Panc1 (cell line): ENCODE measurements around the gene TWIST2. TPM values are rescaled to one million over a fixed set of nuclear protein-coding genes. Genes with fewer than 3 reads are reported as not detected.

Experiments used
- ATAC-seq: fragments of 200-7000 bp; cut with Tn5 transposase; 2 replicates; pipeline ENCODE4 v1.9.1; 2020; ENCODE audit warnings: mild to moderate bottlenecking, moderate library complexity
- BruUV-seq: library from RNA; stranded (reverse); fragments of 400-500 nt; replicated peaks from 2 replicates; lab custom pipeline; 2021; lab: Mats Ljungman, UMichigan
- CTCF ChIA-PET: fragments of 300-600 bp; sonication (Branson Sonifier 250); formaldehyde crosslinking; loops from one replicate; lab custom pipeline; 2022; ENCODE audit warnings: antibody characterized with exemption; lab: Charles Lee
- POLR2A ChIA-PET: fragments of 300-600 bp; sonication (Branson Sonifier 250); formaldehyde crosslinking; loops from one replicate; lab custom pipeline; 2022; ENCODE audit warnings: antibody characterized with exemption; lab: Charles Lee
- DNase-seq: peaks from one replicate; pipeline ENCODE4 v3.0.0-alpha.2; 2010; ENCODE audit warnings: low read depth, low spot score
- H3K27ac ChIP-seq: 2 replicates; pipeline ENCODE4 v1.5.1; 2011; ENCODE audit warnings: mild to moderate bottlenecking, low read length, inconsistent platforms
- H3K27me3 ChIP-seq: fragments of 200-500 bp; sonication (Bioruptor generic); 2 replicates; pipeline ENCODE4 v1.6.0; 2014; ENCODE audit warnings: low read length, inconsistent platforms; ENCODE audit not compliant: control insufficient read depth, insufficient read depth
- H3K36me3 ChIP-seq: fragments of 200-500 bp; sonication (Bioruptor generic); 2 replicates; pipeline ENCODE4 v1.5.1; 2014; ENCODE audit warnings: inconsistent platforms, mild to moderate bottlenecking, low read length, moderate library complexity; ENCODE audit not compliant: control insufficient read depth, insufficient read depth
- H3K4me1 ChIP-seq: 2 replicates; pipeline ENCODE4 v1.5.1; 2011; ENCODE audit warnings: inconsistent platforms, mild to moderate bottlenecking, low read length, moderate library complexity; ENCODE audit not compliant: control insufficient read depth, insufficient read depth
- H3K4me3 ChIP-seq, 2 experiments: 2 replicates each; pipeline ENCODE4 v1.5.1; 2011 to 2012; ENCODE audit warnings: low read depth in 2 of 2, low read length in 2 of 2, mild to moderate bottlenecking in 2 of 2, inconsistent platforms in 1 of 2, moderate library complexity in 1 of 2
- H3K9me3 ChIP-seq: fragments of 200-500 bp; sonication (Bioruptor generic); 2 replicates; pipeline ENCODE4 v1.5.1; 2014; ENCODE audit warnings: low read depth, mild to moderate bottlenecking, inconsistent platforms, low read length, moderate library complexity; ENCODE audit not compliant: control insufficient read depth, insufficient read depth
- POLR2AphosphoS5 ChIP-seq: IDR thresholded peaks from 2 replicates; pipeline ENCODE4 v1.6.1; 2012; ENCODE audit warnings: mild to moderate bottlenecking, low read depth, low read length, moderate library complexity
- SIN3A ChIP-seq: IDR thresholded peaks from 2 replicates; pipeline ENCODE4 v1.6.1; 2012; ENCODE audit warnings: low read depth, mild to moderate bottlenecking, low read length, moderate library complexity, borderline replicate concordance; ENCODE audit not compliant: insufficient read depth
- TCF7L2 ChIP-seq: IDR thresholded peaks from 2 replicates; pipeline ENCODE4 v1.6.1; 2011; ENCODE audit warnings: mild to moderate bottlenecking, low read depth, low read length, inconsistent platforms
- in situ Hi-C: cut with HindIII; loops from 2 replicates; pipeline ENCODE4 v1.10.0; 2016; ENCODE audit warnings: low sequenced_read_pairs, low pct_unique_long_range_greater_than_20kb
- intact Hi-C: fragments of 100-400 bp; cut with micrococcal nuclease; formaldehyde crosslinking; loops from one replicate; pipeline ENCODE4 v1.10.0; 2022; ENCODE audit not compliant: unreplicated experiment
- total RNA-seq: library from RNA; stranded (reverse); gene quantifications from one replicate; pipeline ENCODE4 v1.2.1, GENCODE V29; 2021; ENCODE audit not compliant: unreplicated experiment
- TF ChIP-seq, protein P1 (sequence below), 2 experiments: IDR thresholded peaks; 2 replicates each; pipeline ENCODE4 v1.6.1; 2011 to 2012; ENCODE audit warnings: low read depth in 2 of 2, control low read depth in 1 of 2, low read length in 1 of 2, mild to moderate bottlenecking in 1 of 2, moderate library complexity in 1 of 2; ENCODE audit not compliant: insufficient read depth in 1 of 2
- TF ChIP-seq, protein P2 (sequence below): fragments of 450-650 bp; IDR thresholded peaks from 2 replicates; pipeline ENCODE4 v1.5.1; 2017; ENCODE audit warnings: mild to moderate bottlenecking

TWIST2 gene
- total RNA-seq, 1 experiment from 2014 or later: 4.2 TPM

DNA sequence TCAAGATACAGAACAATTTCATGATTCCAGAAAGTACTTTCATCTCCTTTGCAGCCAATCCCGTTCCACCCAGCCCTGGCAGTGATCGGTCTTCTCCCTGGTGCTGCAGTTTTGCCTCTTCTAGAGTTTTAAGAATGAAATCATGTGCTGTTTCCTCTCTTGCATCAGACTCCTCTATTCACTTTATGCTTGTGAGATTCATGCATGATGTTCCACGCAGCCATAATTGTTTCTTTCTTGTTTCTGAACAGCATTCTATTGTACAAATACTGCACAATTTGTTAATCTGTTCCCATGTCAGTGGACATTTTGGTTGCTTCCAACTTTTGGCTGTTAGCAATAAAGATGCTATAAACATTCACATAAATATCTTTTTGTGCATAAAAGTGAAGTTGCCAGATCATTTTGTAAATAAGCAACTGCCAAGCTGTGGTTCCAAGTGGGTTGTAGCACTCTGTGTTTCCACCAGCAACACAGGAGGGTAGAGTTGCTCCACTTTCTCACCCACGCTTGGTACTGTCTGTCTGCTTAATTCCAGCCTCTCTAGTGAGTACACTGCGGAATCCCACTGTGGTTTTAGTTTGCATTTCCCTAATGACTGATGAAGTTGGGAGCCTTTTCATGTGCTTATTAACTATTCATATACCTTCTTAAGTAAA is 104.5 kb downstream of the TWIST2 start:
- CTCF ChIA-PET: no interaction called here
- POLR2A ChIA-PET: no interaction called here
- no peak overlapping the region for H3K27ac ChIP-seq
- H3K27me3 ChIP-seq: no peaks in the 10 kb centered on the region; the same call in 1 of the 2 replicates
- H3K4me1 ChIP-seq: no peaks in the 10 kb centered on the region
- intact Hi-C loops: no loop called here
- no peaks in the 10 kb centered on the region for H3K9me3 ChIP-seq
- BruUV-seq: no TSS peak
- ATAC-seq (no peak), DNase-seq (no peak)
- TF ChIP-seq POLR2AphosphoS5 (no peak), SIN3A (no peak), TCF7L2 (no peak)
- TF ChIP-seq, protein P1, sequence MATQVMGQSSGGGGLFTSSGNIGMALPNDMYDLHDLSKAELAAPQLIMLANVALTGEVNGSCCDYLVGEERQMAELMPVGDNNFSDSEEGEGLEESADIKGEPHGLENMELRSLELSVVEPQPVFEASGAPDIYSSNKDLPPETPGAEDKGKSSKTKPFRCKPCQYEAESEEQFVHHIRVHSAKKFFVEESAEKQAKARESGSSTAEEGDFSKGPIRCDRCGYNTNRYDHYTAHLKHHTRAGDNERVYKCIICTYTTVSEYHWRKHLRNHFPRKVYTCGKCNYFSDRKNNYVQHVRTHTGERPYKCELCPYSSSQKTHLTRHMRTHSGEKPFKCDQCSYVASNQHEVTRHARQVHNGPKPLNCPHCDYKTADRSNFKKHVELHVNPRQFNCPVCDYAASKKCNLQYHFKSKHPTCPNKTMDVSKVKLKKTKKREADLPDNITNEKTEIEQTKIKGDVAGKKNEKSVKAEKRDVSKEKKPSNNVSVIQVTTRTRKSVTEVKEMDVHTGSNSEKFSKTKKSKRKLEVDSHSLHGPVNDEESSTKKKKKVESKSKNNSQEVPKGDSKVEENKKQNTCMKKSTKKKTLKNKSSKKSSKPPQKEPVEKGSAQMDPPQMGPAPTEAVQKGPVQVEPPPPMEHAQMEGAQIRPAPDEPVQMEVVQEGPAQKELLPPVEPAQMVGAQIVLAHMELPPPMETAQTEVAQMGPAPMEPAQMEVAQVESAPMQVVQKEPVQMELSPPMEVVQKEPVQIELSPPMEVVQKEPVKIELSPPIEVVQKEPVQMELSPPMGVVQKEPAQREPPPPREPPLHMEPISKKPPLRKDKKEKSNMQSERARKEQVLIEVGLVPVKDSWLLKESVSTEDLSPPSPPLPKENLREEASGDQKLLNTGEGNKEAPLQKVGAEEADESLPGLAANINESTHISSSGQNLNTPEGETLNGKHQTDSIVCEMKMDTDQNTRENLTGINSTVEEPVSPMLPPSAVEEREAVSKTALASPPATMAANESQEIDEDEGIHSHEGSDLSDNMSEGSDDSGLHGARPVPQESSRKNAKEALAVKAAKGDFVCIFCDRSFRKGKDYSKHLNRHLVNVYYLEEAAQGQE (IDR thresholded peaks at IDR 0.05; ENCODE audit: insufficient read depth in 1 of 2, low read depth in 2 of 2, low read length in 1 of 2): no peak
- TF ChIP-seq, protein P2, sequence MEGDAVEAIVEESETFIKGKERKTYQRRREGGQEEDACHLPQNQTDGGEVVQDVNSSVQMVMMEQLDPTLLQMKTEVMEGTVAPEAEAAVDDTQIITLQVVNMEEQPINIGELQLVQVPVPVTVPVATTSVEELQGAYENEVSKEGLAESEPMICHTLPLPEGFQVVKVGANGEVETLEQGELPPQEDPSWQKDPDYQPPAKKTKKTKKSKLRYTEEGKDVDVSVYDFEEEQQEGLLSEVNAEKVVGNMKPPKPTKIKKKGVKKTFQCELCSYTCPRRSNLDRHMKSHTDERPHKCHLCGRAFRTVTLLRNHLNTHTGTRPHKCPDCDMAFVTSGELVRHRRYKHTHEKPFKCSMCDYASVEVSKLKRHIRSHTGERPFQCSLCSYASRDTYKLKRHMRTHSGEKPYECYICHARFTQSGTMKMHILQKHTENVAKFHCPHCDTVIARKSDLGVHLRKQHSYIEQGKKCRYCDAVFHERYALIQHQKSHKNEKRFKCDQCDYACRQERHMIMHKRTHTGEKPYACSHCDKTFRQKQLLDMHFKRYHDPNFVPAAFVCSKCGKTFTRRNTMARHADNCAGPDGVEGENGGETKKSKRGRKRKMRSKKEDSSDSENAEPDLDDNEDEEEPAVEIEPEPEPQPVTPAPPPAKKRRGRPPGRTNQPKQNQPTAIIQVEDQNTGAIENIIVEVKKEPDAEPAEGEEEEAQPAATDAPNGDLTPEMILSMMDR: no peak
- in situ Hi-C loops: no loop called here
- no peak overlapping the region for H3K4me3 ChIP-seq
- no peaks in the 10 kb centered on the region for H3K36me3 ChIP-seq

DNA sequence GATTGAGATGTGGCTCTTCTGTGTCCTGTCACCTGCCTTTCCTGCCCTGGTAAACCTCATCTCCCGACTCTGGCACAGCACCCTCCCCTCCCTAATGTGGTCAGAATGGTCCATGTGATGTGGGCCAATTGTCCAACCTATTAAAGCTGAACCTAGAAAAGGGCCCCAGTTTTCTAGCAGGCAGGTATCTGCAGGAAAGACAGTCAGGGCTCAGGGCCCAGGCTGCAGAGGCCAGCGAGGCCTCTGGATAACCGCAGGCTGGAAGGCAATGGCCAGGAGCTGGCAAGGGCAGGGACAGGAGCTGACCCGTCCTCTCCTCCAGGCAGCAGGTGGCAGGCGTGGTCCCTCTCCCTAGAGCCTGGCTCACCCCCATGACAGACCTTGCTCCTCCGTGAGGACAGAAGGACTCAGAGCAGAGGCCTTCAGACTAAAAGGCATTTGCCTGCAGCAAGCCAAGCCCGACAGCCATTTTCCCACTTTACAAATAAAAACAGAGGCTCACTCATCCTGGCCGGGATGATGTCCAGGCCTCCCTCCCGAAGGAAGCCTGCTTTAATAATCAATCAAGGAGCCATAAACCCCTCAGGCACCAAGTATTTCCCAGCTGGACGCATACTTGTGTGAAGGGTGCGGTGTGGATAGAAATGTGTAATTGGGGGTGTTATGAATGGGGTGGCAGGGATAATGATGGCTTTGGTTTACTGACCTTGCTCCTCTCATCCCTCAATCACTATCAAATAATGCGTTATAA is 107.1 kb downstream of the TWIST2 start:
- Histone ChIP-seq H3K4me3 (no peak overlapping the region), H3K9me3 (no peaks in the 10 kb centered on the region), H3K4me1 (no peaks in the 10 kb centered on the region), H3K27ac (no peak overlapping the region), H3K36me3 (no peaks in the 10 kb centered on the region), H3K27me3 (no peaks in the 10 kb centered on the region; the same call in 1 of the 2 replicates)
- ChIA-PET CTCF (no interaction called here), POLR2A (no interaction called here)
- in situ Hi-C loops (no loop called here), intact Hi-C loops (no loop called here)
- no peak for DNase-seq
- no peak for TF ChIP-seq TCF7L2
- TF ChIP-seq, protein P2: no peak
- no peak for TF ChIP-seq POLR2AphosphoS5
- no peak for TF ChIP-seq SIN3A
- TF ChIP-seq, protein P1 (IDR thresholded peaks at IDR 0.05; ENCODE audit: insufficient read depth in 1 of 2, low read depth in 2 of 2, low read length in 1 of 2): no peak
- BruUV-seq: no TSS peak
- ATAC-seq: no peak
